IPS-11a (cell line): ENCODE measurements around the gene TNFAIP2.
"Not testable (repeated sequence)": the region's sequence is repeated elsewhere in the genome, so short reads cannot be mapped to it uniquely, and the experiment has no call there.

ENCODE experiments used
- H3K4me3 ChIP-seq: one replicate; pipeline ENCODE4 v1.5.1; 2013; ENCODE audit warnings: low read depth, low read length, control low read depth

Gene TNFAIP2

DNA sequence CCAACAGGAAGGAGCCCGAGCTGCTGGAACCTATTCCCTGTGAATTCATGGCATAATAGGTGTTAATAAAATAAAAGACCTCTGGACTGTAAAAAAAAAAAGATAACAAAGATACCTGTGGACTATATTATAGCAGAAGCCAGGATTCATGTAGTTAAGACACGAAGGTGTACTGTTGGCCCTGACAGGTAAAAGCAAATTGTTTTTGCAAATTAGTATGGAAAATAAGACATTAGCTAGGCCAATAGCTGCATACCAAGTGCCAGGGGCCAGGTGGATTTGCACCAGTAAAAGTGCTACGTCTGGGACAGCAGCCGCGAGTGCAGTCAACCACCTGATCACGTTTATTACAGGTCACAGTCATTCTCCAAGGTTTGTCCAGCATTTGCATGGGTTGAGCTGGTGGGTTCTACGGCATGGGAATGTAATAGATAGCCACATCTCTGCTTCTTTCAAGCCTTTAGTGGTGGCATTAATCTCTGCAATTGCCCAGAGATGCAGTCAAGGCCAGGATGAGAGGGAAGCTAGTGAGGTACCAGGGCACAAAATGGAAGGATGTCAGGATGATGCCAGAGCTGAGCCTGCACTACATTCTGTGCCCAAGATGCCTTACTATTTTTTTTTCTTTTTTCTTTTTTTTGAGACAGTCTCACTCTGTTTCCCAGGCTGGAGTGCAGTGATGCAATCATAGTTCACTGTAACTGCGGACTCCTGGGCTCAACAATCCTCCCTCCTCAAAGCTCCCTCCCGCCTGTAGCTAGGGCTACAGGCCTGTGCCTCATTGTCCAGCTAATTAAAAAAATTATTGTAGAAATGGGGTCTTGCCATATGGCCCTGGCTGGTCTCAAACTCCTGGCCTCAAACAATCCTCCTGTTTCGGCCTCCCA, 26.3 kb downstream of the TNFAIP2 start:
- no peak overlapping the region for H3K4me3 ChIP-seq

- H3K4me3 ChIP-seq, result no peak overlapping the region
Observed at GRCh38 chr14:103151270-103151945, 28.1 kb downstream of the TNFAIP2 start.

DNA sequence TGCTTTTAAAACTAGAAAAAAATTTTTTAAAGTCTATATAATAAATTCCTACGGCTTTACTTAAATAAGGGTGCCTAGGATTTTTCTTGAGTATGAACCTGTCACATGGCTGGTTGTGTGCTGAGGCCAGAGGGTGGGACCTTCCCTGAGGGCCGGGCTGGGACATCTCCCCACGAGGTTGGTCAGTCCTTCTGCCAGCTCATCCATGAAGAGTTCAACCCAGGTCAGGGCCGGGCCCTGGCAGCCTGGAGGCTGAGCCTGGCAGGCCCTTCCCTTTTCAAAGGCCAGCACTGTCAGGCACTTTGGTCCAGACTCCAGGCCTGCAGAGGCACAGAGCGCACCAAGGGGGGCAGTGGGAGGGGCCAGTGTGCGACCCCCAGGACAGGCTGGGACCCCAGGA, 31.7 kb downstream of the TNFAIP2 start:
- H3K4me3 ChIP-seq, result no peak overlapping the region

- H3K4me3 ChIP-seq, result not testable (repeated sequence)
Observed at GRCh38 chr14:103155416-103155815, 32.2 kb downstream of the TNFAIP2 start.

DNA sequence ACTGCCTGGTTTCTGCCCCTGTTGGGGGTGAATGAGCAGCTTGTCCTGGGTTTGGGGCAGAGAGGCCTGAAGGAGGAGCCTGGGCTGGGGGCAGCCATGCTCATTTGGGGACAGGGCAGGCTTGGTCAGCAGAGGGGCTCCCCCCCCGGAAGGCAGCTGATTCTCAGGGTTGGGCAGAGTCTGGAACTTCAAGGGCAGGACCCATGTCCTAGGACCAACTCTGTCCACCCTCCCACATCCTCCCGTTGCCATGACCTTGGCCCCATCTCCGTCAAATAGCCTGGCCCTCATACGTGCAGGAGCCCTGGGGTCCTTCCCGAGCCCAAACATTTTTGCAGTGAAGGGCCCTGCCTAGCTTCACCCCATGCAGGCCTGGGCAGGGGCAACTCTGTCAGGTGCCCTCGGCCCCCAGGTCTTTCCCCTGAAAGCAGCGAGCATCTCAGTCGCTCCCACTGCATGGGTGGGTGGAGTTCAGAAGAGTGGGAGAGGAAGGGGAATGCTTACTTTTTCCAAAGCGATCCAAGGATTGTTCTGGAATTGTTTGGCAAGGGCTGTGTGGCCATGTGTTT, 32.6 kb downstream of the TNFAIP2 start:
- H3K4me3 ChIP-seq, result no peak overlapping the region

DNA sequence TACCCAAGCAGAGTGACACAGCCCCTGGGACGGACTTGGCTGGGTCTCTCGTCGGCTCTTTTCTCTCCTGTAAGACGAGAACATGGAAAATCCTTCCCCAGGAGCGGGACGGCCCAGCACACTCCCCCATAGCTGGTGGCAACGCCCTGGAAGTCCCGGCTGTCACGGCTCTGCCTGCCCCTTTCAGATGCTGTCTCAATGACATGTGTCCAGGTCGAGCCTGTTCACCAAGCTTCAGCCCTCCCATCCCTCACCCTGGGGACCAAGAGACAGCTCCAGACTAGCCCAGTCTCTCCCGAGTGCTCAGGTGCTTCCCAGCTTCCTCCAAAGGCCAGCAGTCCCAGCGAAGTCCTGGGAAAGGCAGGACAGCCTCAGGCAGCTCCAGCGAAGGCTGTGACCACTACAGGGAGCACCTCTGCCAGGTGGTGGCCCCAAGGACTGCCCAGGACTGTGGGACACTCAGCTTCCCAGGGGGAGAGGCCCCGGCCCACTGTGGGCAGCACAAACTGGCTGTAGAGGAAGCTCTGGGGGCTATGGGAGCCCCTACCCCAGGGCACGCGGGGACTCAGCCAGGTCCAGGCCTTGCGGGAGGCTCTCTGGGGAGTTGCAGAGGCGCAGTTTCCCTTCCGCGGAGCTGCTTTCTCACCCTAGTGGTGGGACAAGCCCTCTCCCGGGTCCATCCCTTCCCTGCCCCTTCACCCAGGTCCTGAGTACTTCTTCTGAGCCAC, 33.6 kb downstream of the TNFAIP2 start:
- no peak overlapping the region for H3K4me3 ChIP-seq

DNA sequence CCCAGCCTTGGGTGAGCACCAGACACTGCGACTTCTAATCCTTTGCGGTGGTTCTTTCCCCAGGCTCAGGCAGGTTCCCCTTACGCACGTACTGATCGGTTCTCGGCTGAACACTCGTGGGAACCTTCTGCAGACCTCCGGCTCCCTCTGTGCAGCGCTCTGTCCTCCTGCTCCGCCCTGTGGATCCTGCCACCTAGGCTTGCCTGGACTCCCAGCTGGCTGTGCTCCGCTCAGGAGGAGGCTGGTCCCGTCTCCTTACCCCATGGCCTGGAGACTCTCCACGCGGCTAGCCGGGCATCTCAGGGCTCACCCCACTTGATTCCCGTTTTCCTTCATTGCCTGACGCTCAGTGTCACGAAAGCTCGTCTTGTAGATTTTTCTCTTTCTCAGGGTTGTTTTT, 34.7 kb downstream of the TNFAIP2 start:
- H3K4me3 ChIP-seq, result no peak overlapping the region

- no peak overlapping the region for H3K4me3 ChIP-seq
Observed at GRCh38 chr14:103158688-103159087, 35.4 kb downstream of the TNFAIP2 start.

DNA sequence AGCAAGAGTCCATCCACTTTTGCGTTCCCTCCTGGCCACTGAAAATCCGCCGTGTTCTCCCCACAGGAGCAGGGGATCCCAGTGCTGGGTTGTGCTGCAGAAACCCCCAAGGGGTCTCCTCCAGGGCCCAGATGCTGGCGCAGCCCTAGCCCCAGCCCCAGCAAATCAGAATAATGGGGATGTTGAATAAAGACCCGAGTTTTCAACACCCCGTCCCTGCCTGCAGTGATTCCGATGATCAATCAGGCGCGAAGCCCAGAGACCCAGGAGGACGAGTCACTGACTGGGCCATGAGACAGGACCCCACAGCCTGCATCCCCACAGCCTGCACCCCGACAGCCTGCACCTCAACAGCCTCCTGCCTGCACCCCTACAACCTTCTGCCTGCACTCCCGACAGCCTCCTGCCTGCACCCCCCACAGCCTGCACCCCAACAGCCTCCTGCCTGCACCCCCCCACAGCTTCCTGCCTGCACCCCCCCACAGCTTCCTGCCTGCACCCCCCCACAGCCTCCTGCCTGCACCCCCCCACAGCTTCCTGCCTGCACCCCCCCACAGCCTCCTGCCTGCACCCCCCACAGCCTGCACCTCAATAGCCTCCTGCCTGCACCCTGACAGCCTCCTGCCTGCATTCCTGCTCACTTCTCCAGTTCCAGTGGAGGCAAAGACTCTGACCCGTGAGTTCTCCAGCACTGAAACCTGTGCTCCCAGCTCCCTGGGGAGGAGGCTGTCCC, 37.2 kb downstream of the TNFAIP2 start:
- no peak overlapping the region for H3K4me3 ChIP-seq

GRCh38 chr14:103161054-103161397, 37.8 kb downstream of the TNFAIP2 start:
- no peak overlapping the region for H3K4me3 ChIP-seq

GRCh38 chr14:103163199-103163598, 39.9 kb downstream of the TNFAIP2 start:
- no peak overlapping the region for H3K4me3 ChIP-seq

DNA sequence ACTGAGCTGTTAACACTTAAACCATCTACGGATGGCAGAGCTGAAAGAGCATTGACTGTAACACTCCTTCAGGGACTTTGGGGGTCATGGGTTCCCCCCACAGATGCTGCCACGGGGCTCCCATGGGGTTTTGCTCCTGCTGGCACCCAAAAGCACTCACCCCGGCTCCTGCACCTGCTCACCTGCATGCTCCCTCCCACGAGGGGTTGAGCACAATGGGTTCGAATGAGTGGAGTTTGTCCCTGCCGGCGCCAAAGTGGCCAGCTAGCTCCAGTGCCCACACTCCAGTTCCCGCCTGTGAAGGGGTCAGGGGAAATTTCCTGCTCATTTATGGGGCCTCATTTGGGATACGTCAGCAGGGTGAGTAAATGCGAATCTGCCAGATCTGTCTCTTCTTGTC, 40.7 kb downstream of the TNFAIP2 start:
- no peak overlapping the region for H3K4me3 ChIP-seq

- no peak overlapping the region for H3K4me3 ChIP-seq
Observed at GRCh38 chr14:103164779-103165178, 41.5 kb downstream of the TNFAIP2 start.

GRCh38 chr14:103165323-103165722, 42.1 kb downstream of the TNFAIP2 start:
- no peak overlapping the region for H3K4me3 ChIP-seq

DNA sequence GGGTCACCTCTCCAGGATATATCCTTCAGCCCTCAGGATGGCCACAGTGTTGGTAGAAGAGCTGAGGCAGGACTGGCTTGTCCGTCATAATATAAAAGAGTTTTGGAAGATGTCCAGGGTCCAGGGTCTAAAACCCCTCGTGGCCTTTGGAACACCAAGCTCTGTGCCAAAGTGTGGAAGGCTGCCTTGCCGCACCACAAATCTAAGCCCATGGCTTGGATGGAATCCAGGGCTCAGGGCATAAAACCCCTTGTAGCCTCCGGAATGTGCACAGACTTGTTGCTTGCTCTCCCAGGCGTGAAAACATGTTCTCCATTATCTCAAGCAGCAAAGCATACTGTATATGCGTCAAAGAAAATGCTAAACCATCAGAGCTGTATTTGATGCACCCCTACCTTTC, 46.7 kb downstream of the TNFAIP2 start:
- no peak overlapping the region for H3K4me3 ChIP-seq

- H3K4me3 ChIP-seq, result not testable (repeated sequence)
Observed at GRCh38 chr14:103171206-103171605, 47.9 kb downstream of the TNFAIP2 start.

DNA sequence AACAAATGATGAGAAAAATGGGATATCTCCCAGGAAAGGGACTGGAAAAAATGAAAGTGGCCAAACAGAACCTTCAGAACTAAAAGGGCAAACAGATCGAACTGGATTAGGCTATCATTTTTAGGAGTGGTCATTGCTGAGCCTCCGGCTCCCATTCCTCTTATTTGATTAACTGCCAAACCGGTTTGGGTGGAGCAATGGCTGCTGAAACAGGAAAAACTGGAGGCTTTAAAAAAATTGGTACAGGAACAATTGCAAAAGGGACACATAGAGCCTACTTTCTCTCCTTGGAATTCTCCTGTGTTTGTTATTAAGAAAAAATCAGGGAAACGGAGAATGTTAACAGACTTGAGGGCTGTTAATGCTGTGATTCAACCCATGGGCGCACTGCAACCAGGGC, 49.7 kb downstream of the TNFAIP2 start:
- H3K4me3 ChIP-seq, result no peak overlapping the region

GRCh38 chr14:103173887-103174286, 50.6 kb downstream of the TNFAIP2 start:
- not testable (repeated sequence) for H3K4me3 ChIP-seq

DNA sequence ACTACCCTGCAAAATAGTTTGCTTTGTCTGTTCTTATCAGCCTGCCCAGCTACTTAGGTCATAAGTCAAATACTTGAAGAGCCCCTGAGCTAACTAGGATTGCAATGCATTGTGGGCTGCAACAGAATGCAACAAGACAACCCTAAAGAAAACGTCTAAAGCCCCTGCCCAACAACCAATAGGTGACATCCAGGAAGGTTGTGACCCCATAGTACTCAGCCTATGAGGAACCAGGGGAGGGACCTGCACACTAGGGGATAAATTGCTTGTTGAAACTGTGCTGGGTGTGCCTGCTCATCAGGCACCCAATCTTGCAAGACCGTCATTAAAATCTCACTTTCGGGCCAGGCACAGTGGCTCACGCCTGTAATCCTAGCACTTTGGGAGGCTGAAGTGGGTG, 52.9 kb downstream of the TNFAIP2 start:
- H3K4me3 ChIP-seq, result not testable (repeated sequence)

DNA sequence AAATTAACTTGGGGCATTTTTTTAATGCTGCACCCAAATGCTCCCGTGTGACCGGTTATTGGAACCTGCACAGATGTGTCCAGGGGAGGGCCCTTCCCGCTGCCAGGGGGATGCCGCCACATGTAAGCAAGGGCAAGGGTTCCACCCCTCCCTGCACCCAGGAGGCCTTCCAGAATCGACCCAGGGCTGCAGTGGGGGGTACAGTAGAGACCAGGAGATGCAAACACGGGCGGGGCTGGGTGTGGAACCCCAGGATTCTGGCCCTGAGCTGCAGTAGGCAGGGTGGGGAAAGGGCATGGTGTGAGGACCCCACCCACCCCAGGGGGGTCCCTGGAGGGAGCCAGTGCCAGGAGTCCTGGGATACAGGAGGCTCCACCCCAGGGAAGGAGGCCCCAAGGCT, 54.1 kb downstream of the TNFAIP2 start:
- H3K4me3 ChIP-seq, result no peak overlapping the region

DNA sequence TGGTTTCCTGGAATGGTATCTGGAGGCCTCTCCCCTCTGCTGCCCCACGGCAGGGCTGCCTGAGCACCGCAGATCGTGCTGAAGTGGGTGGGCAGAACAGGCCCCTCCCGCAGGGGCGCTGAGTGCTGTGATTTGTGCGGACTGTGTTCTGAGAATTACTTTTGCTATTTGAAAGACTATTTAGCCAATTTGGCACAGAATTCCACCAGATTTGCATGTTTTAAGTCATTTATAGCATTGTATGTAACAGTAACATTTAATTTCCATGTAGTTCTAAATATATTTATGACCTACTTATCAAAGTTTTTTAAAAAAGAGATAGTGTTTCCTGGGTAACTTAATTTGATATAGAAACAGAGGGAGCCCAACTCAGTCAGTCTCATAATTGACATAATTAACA, 55.3 kb downstream of the TNFAIP2 start:
- H3K4me3 ChIP-seq, result no peak overlapping the region
